Stomach smooth muscle (tissue), 2 donors: ENCODE data around the gene BTBD17.

Experiments used
- H3K27ac ChIP-seq: one replicate; pipeline ENCODE4 v1.7.0; 2013; ENCODE audit warnings: mild to moderate bottlenecking, low read length, inconsistent platforms
- H3K27me3 ChIP-seq, 2 donors: one replicate each; pipeline ENCODE4 v1.7.0; 2013; ENCODE audit warnings: low read length in 2 of 2; ENCODE audit not compliant: insufficient read depth in 2 of 2, control insufficient read depth in 1 of 2
- H3K36me3 ChIP-seq, 2 donors: one replicate each; pipeline ENCODE4 v1.7.0; 2013; ENCODE audit warnings: low read length in 2 of 2; ENCODE audit not compliant: control insufficient read depth in 2 of 2, insufficient read depth in 2 of 2
- H3K4me1 ChIP-seq: one replicate; pipeline ENCODE4 v1.7.0; 2013; ENCODE audit warnings: low read length; ENCODE audit not compliant: control insufficient read depth, insufficient read depth
- H3K4me3 ChIP-seq, 2 donors: one replicate each; pipeline ENCODE4 v1.7.0; 2013; ENCODE audit warnings: low read length in 2 of 2
- H3K9ac ChIP-seq, 2 donors: one replicate each; pipeline ENCODE4 v1.7.0; 2013; ENCODE audit warnings: low read length in 2 of 2, mild to moderate bottlenecking in 1 of 2
- H3K9me3 ChIP-seq, 2 donors: one replicate each; pipeline ENCODE4 v1.7.0; 2013; ENCODE audit warnings: low read length in 2 of 2; ENCODE audit not compliant: control insufficient read depth in 2 of 2
- donor health status: healthy.
- donor health status: Pancreatic carcinoma.

BTBD17 gene

GRCh38 chr17:74369665-74370490 is 8.2 kb upstream of the BTBD17 start:
- no peak overlapping the region for H3K9ac ChIP-seq
- peaks cover 10 to 11% of the 10 kb centered on the region in 2 donors for H3K27me3 ChIP-seq
- H3K4me1 ChIP-seq, result peaks cover 8% of the 10 kb centered on the region
- no peak overlapping the region for H3K4me3 ChIP-seq
- no peaks in the 10 kb centered on the region for H3K36me3 ChIP-seq
- no peak overlapping the region for H3K27ac ChIP-seq
- no peaks in the 10 kb centered on the region for H3K9me3 ChIP-seq

GRCh38 chr17:74369221-74369620 is 7.6 kb upstream of the BTBD17 start:
- Histone ChIP-seq H3K4me1 (peaks cover 5% of the 10 kb centered on the region), H3K9me3 (no peaks in the 10 kb centered on the region), H3K9ac (no peak overlapping the region), H3K4me3 (no peak overlapping the region), H3K27ac (no peak overlapping the region), H3K36me3 (no peaks in the 10 kb centered on the region), H3K27me3 (peaks cover 10 to 11% of the 10 kb centered on the region in 2 donors)

GRCh38 chr17:74368341-74369081 is 6.8 kb upstream of the BTBD17 start:
- H3K4me1 ChIP-seq, result peaks cover 3% of the 10 kb centered on the region
- no peak overlapping the region for H3K9ac ChIP-seq
- peaks cover 10 to 11% of the 10 kb centered on the region in 2 donors for H3K27me3 ChIP-seq
- H3K9me3 ChIP-seq, result no peaks in the 10 kb centered on the region
- no peak overlapping the region for H3K4me3 ChIP-seq
- H3K27ac ChIP-seq, result no peak overlapping the region
- H3K36me3 ChIP-seq, result no peaks in the 10 kb centered on the region

GRCh38 chr17:74367206-74367605 is 5.5 kb upstream of the BTBD17 start, which contains the start of gene GPR142:
GPR142 (plus strand) TSS chr17:74367506; CDS start chr17:74369541, 2,035 bp downstream.
- Histone ChIP-seq H3K9ac (no peak within 1 kb of the TSS), H3K4me1 (peaks cover 3% of the 10 kb centered on the region), H3K4me3 (no peak within 1 kb of the TSS), H3K27me3 (peaks cover 12 to 14% of the 10 kb centered on the region in 2 donors), H3K27ac (no peak within 1 kb of the TSS), H3K36me3 (no peaks in the 10 kb centered on the region), H3K9me3 (no peaks in the 10 kb centered on the region)

GRCh38 chr17:74362810-74363498 is 1.3 kb upstream of the BTBD17 start:
- Histone ChIP-seq H3K27ac (no peak overlapping the region), H3K27me3 (peaks cover 38 to 43% of the 10 kb centered on the region in 2 donors), H3K4me3 (no peak overlapping the region), H3K9ac (no peak overlapping the region), H3K9me3 (no peaks in the 10 kb centered on the region), H3K36me3 (no peaks in the 10 kb centered on the region), H3K4me1 (peaks cover 9% of the 10 kb centered on the region)

GRCh38 chr17:74362069-74362405 is 369 bp upstream of the BTBD17 start:
- Histone ChIP-seq H3K4me3 (no peak overlapping the region), H3K9me3 (no peaks in the 10 kb centered on the region), H3K36me3 (no peaks in the 10 kb centered on the region), H3K4me1 (peaks cover 13% of the 10 kb centered on the region), H3K27me3 (peaks cover 44 to 45% of the 10 kb centered on the region in 2 donors), H3K27ac (no peak overlapping the region), H3K9ac (no peak overlapping the region)

- Histone ChIP-seq H3K27me3 (peaks cover 51 to 54% of the 10 kb centered on the region in 2 donors), H3K36me3 (no peaks in the 10 kb centered on the region), H3K4me1 (peaks cover 14% of the 10 kb centered on the region), H3K9ac (no peak overlapping the region), H3K4me3 (no peak overlapping the region), H3K27ac (no peak overlapping the region), H3K9me3 (no peaks in the 10 kb centered on the region)
These were observed 804 bp downstream of the BTBD17 start for GRCh38 chr17:74360899-74361229.

- H3K36me3 ChIP-seq, result no peaks in the 10 kb centered on the region
- H3K4me3 ChIP-seq, result no peak overlapping the region
- peaks cover 57 to 59% of the 10 kb centered on the region in 2 donors for H3K27me3 ChIP-seq
- no peaks in the 10 kb centered on the region for H3K9me3 ChIP-seq
- no peak overlapping the region for H3K27ac ChIP-seq
- peaks cover 14% of the 10 kb centered on the region for H3K4me1 ChIP-seq
- H3K9ac ChIP-seq, result no peak overlapping the region
These were observed 1.8 kb downstream of the BTBD17 start for GRCh38 chr17:74359916-74360315.

- H3K27me3 ChIP-seq, result peaks cover 64 to 68% of the 10 kb centered on the region in 2 donors
- H3K36me3 ChIP-seq, result no peaks in the 10 kb centered on the region
- no peak overlapping the region for H3K4me3 ChIP-seq
- H3K4me1 ChIP-seq, result peaks cover 14% of the 10 kb centered on the region
- no peak overlapping the region for H3K27ac ChIP-seq
- H3K9me3 ChIP-seq, result no peaks in the 10 kb centered on the region
- no peak overlapping the region for H3K9ac ChIP-seq
These were observed 3.0 kb downstream of the BTBD17 start for GRCh38 chr17:74358697-74359096.

- H3K9ac ChIP-seq, result no peak overlapping the region
- H3K9me3 ChIP-seq, result no peaks in the 10 kb centered on the region
- no peak overlapping the region for H3K27ac ChIP-seq
- no peaks in the 10 kb centered on the region for H3K36me3 ChIP-seq
- H3K27me3 ChIP-seq, result peaks cover 75 to 78% of the 10 kb centered on the region in 2 donors
- no peak overlapping the region for H3K4me3 ChIP-seq
- H3K4me1 ChIP-seq, result peaks cover 14% of the 10 kb centered on the region
These were observed 4.2 kb downstream of the BTBD17 start for GRCh38 chr17:74357466-74357809.
